ENCODE measurements around the gene CLCNKB.
A peak's percentile ranks its signal among the peaks of the same experiment; 100 is the strongest.
"Not testable (repeated sequence)": the region's sequence is repeated elsewhere in the genome, so short reads cannot be mapped to it uniquely, and the experiment has no call there.

CLCNKB gene

GRCh38 chr1:16015491-16015890 is 28.1 kb upstream of the CLCNKB start:
- no peak for DNase-seq (ENCODE audit: low spot score)

- no peak for DNase-seq (ENCODE audit: low spot score)
These were observed 27.4 kb upstream of the CLCNKB start for GRCh38 chr1:16015960-16016901.

- no peak for DNase-seq (ENCODE audit: low spot score)
These were observed 26.5 kb upstream of the CLCNKB start for GRCh38 chr1:16017076-16017460.

GRCh38 chr1:16017461-16018303 is 25.9 kb upstream of the CLCNKB start, which contains the start of gene HSPB7:
Gene HSPB7 (minus strand): TSS chr1:16018043. CDS start chr1:16017963, 80 bp downstream.
- peak; percentile 93 for DNase-seq (ENCODE audit: low spot score)

GRCh38 chr1:16018308-16018707 is 25.3 kb upstream of the CLCNKB start:
- no peak for DNase-seq (ENCODE audit: low spot score)

- DNase-seq (ENCODE audit: low spot score), result no peak
These were observed 24.6 kb upstream of the CLCNKB start for GRCh38 chr1:16018749-16019643.

- DNase-seq (ENCODE audit: low spot score), result peak; percentile 73
These were observed 23.8 kb upstream of the CLCNKB start for GRCh38 chr1:16019644-16020277.

- DNase-seq (ENCODE audit: low spot score), result no peak
These were observed 23.3 kb upstream of the CLCNKB start for GRCh38 chr1:16020325-16020724.

- DNase-seq (ENCODE audit: low spot score), result not testable (repeated sequence)
These were observed 22.7 kb upstream of the CLCNKB start for GRCh38 chr1:16020878-16021277.

- DNase-seq (ENCODE audit: low spot score), result no peak
These were observed 21.9 kb upstream of the CLCNKB start, which contains the start of gene CLCNKA for GRCh38 chr1:16021681-16022080. Gene CLCNKA (plus strand): TSS chr1:16022036. CDS start chr1:16022620, 584 bp downstream.

- no peak for DNase-seq (ENCODE audit: low spot score)
These were observed 21.2 kb upstream of the CLCNKB start for GRCh38 chr1:16022393-16022792.

- DNase-seq (ENCODE audit: low spot score), result no peak
These were observed 20.4 kb upstream of the CLCNKB start for GRCh38 chr1:16023050-16023653.

GRCh38 chr1:16026302-16026701 is 17.3 kb upstream of the CLCNKB start:
- DNase-seq (ENCODE audit: low spot score), result not testable (repeated sequence)

GRCh38 chr1:16026723-16027484 is 16.7 kb upstream of the CLCNKB start:
- DNase-seq (ENCODE audit: low spot score), result peak; percentile 65

GRCh38 chr1:16028237-16029002 is 15.2 kb upstream of the CLCNKB start:
- no peak for DNase-seq (ENCODE audit: low spot score)

- DNase-seq (ENCODE audit: low spot score), result not testable (repeated sequence)
These were observed 14.6 kb upstream of the CLCNKB start for GRCh38 chr1:16029003-16029268.

- DNase-seq (ENCODE audit: low spot score), result no peak
These were observed 14.3 kb upstream of the CLCNKB start for GRCh38 chr1:16029288-16029687.

GRCh38 chr1:16031551-16031950 is 12.0 kb upstream of the CLCNKB start:
- DNase-seq (ENCODE audit: low spot score), result no peak

- peak; percentile 96 for DNase-seq (ENCODE audit: low spot score)
These were observed 11.0 kb upstream of the CLCNKB start for GRCh38 chr1:16032388-16033102.

Data from AG20443 (cell line).